ENCODE measurements around the gene KCNQ1OT1.

DNA sequence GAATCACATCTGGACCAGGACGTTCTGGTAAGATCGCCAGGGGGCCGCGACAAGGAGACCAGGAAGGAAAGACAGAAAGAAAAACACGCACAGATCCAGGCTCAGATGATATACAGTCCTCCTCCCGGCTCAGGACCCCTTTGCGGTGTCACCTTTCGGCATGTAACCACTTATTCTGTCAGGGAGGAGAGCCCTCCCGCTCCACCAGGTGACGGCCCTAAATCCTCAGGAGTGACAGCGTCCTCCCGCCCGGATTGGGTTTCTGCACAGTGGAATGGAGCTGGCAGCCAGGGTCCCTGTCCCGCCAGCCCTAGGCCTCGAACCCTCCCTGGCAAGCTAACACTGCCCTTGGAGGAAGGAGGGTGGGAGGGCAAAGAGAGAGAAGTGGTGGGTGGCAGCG, 24.3 kb upstream of the KCNQ1OT1 start:
- TF ChIP-seq, protein P1, sequence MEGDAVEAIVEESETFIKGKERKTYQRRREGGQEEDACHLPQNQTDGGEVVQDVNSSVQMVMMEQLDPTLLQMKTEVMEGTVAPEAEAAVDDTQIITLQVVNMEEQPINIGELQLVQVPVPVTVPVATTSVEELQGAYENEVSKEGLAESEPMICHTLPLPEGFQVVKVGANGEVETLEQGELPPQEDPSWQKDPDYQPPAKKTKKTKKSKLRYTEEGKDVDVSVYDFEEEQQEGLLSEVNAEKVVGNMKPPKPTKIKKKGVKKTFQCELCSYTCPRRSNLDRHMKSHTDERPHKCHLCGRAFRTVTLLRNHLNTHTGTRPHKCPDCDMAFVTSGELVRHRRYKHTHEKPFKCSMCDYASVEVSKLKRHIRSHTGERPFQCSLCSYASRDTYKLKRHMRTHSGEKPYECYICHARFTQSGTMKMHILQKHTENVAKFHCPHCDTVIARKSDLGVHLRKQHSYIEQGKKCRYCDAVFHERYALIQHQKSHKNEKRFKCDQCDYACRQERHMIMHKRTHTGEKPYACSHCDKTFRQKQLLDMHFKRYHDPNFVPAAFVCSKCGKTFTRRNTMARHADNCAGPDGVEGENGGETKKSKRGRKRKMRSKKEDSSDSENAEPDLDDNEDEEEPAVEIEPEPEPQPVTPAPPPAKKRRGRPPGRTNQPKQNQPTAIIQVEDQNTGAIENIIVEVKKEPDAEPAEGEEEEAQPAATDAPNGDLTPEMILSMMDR (IDR thresholded peaks at IDR 0.05; ENCODE audit: low read depth, low read length, missing input control): no peak
- TF ChIP-seq RXRA (IDR thresholded peaks at IDR 0.05): no peak
- TF ChIP-seq, protein P2, sequence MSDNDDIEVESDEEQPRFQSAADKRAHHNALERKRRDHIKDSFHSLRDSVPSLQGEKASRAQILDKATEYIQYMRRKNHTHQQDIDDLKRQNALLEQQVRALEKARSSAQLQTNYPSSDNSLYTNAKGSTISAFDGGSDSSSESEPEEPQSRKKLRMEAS (IDR thresholded peaks at IDR 0.05): no peak
- no peak for TF ChIP-seq JUND (IDR thresholded peaks at IDR 0.05)
- no peak for TF ChIP-seq TAF1 (conservative IDR thresholded peaks at IDR 0.05)
